WERI-Rb-1 (cell line): Measurements from ENCODE around the gene FBXO24.
"Not testable (repeated sequence)": the region's sequence is repeated elsewhere in the genome, so short reads cannot be mapped to it uniquely, and the experiment has no call there.

Source experiments
- DNase-seq: peaks from one replicate; pipeline ENCODE4 v3.0.0-alpha.2; 2020
- H3K27ac ChIP-seq: fragments of 250-450 bp; sonication (Bioruptor Pico); 2 replicates; pipeline ENCODE4 v1.5.1; 2020; ENCODE audit warnings: mild to moderate bottlenecking, moderate library complexity
- H3K27me3 ChIP-seq: fragments of 250-450 bp; sonication (Bioruptor Pico); 2 replicates; pipeline ENCODE4 v1.5.1; 2021; ENCODE audit warnings: mild to moderate bottlenecking, low read depth, moderate library complexity; ENCODE audit not compliant: insufficient read depth, severe bottlenecking
- H3K36me3 ChIP-seq: fragments of 250-450 bp; sonication (Bioruptor Pico); 2 replicates; pipeline ENCODE4 v1.5.1; 2020; ENCODE audit warnings: mild to moderate bottlenecking, moderate library complexity
- H3K4me3 ChIP-seq: 2 replicates; pipeline ENCODE4 v1.5.1; 2011; ENCODE audit warnings: low read depth, mild to moderate bottlenecking, control low read depth, low read length
- H3K9me3 ChIP-seq: fragments of 250-450 bp; sonication (Bioruptor Pico); 2 replicates; pipeline ENCODE4 v1.5.1; 2021; ENCODE audit warnings: mild to moderate bottlenecking, moderate library complexity; ENCODE audit not compliant: severe bottlenecking
- CTCF ChIP-seq: IDR thresholded peaks from 2 replicates; pipeline ENCODE4 v1.5.1; 2011; ENCODE audit warnings: low read depth, mild to moderate bottlenecking, control low read depth, inconsistent platforms, low read length

The FBXO24 gene

GRCh38 chr7:100563100-100563564, 23.0 kb upstream of the FBXO24 start:
- no peak for DNase-seq
- no peak for TF ChIP-seq CTCF
- Histone ChIP-seq H3K4me3 (no peak overlapping the region), H3K9me3 (no peaks in the 10 kb centered on the region), H3K27ac (no peak overlapping the region), H3K36me3 (peaks cover 2% of the 10 kb centered on the region; the same call in 1 of the 2 replicates), H3K27me3 (no peaks in the 10 kb centered on the region)

GRCh38 chr7:100563809-100564400, 22.2 kb upstream of the FBXO24 start:
- peak; percentile 81 for DNase-seq
- H3K36me3 ChIP-seq = peaks cover 2% of the 10 kb centered on the region; the same call in 1 of the 2 replicates
- H3K27me3 ChIP-seq = no peaks in the 10 kb centered on the region
- peak; percentile 96 for TF ChIP-seq CTCF
- H3K27ac ChIP-seq = no peak overlapping the region
- H3K4me3 ChIP-seq = no peak overlapping the region
- no peaks in the 10 kb centered on the region for H3K9me3 ChIP-seq

- not testable (repeated sequence) for H3K27me3 ChIP-seq, H3K9me3 ChIP-seq, DNase-seq, H3K36me3 ChIP-seq, H3K27ac ChIP-seq, H3K4me3 ChIP-seq
Observed at GRCh38 chr7:100564405-100564804, 21.7 kb upstream of the FBXO24 start.

- Histone ChIP-seq H3K4me3 (no peak overlapping the region), H3K9me3 (no peaks in the 10 kb centered on the region), H3K27ac (no peak overlapping the region), H3K36me3 (peaks cover 2% of the 10 kb centered on the region; the same call in 1 of the 2 replicates), H3K27me3 (no peaks in the 10 kb centered on the region)
- DNase-seq = no peak
- TF ChIP-seq CTCF = no peak
Observed at GRCh38 chr7:100565133-100565571, 21.0 kb upstream of the FBXO24 start.

- H3K36me3 ChIP-seq = peaks cover 2% of the 10 kb centered on the region; the same call in 1 of the 2 replicates
- no peaks in the 10 kb centered on the region for H3K9me3 ChIP-seq
- H3K27ac ChIP-seq = no peak overlapping the region; the same call in 1 of the 2 replicates
- no peak for TF ChIP-seq CTCF
- H3K4me3 ChIP-seq = no peak overlapping the region
- DNase-seq = no peak
- H3K27me3 ChIP-seq = no peaks in the 10 kb centered on the region
Observed at GRCh38 chr7:100566018-100566531, 20.1 kb upstream of the FBXO24 start.

- Histone ChIP-seq H3K36me3 (peaks cover 2% of the 10 kb centered on the region; the same call in 1 of the 2 replicates), H3K27ac (peak overlapping the region; percentile 58), H3K27me3 (no peaks in the 10 kb centered on the region), H3K9me3 (no peaks in the 10 kb centered on the region), H3K4me3 (no peak overlapping the region)
- DNase-seq = peak; percentile 49
- TF ChIP-seq CTCF = no peak
Observed at GRCh38 chr7:100567031-100567730, 18.9 kb upstream of the FBXO24 start.
